KMS-11 (cell line): ENCODE results near the gene KHK.

Experiments
- H2AFZ ChIP-seq: fragments of 200-600 bp; sonication (generic); 2 replicates; pipeline ENCODE4 v1.6.1; 2016; ENCODE audit warnings: antibody characterized with exemption, mixed run types, low read depth
- H3K27ac ChIP-seq: fragments of 200-600 bp; sonication (generic); 2 replicates; pipeline ENCODE4 v1.6.1; 2016; ENCODE audit warnings: mild to moderate bottlenecking, mixed run types
- H3K27me3 ChIP-seq: fragments of 200-600 bp; sonication (generic); 2 replicates; pipeline ENCODE4 v1.6.1; 2017; ENCODE audit warnings: mild to moderate bottlenecking, low read depth, mixed run types, moderate library complexity; ENCODE audit not compliant: insufficient read depth
- H3K36me3 ChIP-seq: fragments of 200-600 bp; sonication (generic); 2 replicates; pipeline ENCODE4 v1.6.1; 2017; ENCODE audit warnings: mild to moderate bottlenecking, mixed run types; ENCODE audit not compliant: insufficient read depth
- H3K4me1 ChIP-seq: fragments of 200-600 bp; sonication (generic); 2 replicates; pipeline ENCODE4 v1.6.1; 2016; ENCODE audit warnings: mild to moderate bottlenecking, low read depth, mixed run types; ENCODE audit not compliant: poor library complexity, severe bottlenecking
- H3K4me2 ChIP-seq: fragments of 200-600 bp; sonication (generic); 2 replicates; pipeline ENCODE4 v1.7.0; 2016; ENCODE audit warnings: mild to moderate bottlenecking, mixed run types
- H3K4me3 ChIP-seq: fragments of 200-600 bp; sonication (generic); IDR thresholded peaks from 2 replicates; pipeline ENCODE4 v1.6.1; 2017; ENCODE audit warnings: low read depth, low read length, mixed read lengths; ENCODE audit not compliant: insufficient read depth
- H3K79me2 ChIP-seq: fragments of 200-600 bp; sonication (generic); 2 replicates; pipeline ENCODE4 v1.6.1; 2016; ENCODE audit warnings: low read depth, mixed run types; ENCODE audit not compliant: insufficient read depth
- H3K9ac ChIP-seq: fragments of 200-600 bp; sonication (generic); 2 replicates; pipeline ENCODE4 v1.6.1; 2016; ENCODE audit warnings: mild to moderate bottlenecking, mixed run types
- H4K20me1 ChIP-seq: fragments of 200-600 bp; sonication (generic); 2 replicates; pipeline ENCODE4 v1.6.1; 2016; ENCODE audit warnings: mild to moderate bottlenecking, mixed run types; ENCODE audit not compliant: insufficient read depth
- CTCF ChIP-seq: fragments of 200-600 bp; sonication (generic); conservative IDR thresholded peaks from 2 replicates; pipeline ENCODE4 v1.6.1; 2017; ENCODE audit warnings: low read depth, mild to moderate bottlenecking, antibody characterized with exemption, low read length, moderate library complexity, mixed read lengths

Gene KHK

DNA sequence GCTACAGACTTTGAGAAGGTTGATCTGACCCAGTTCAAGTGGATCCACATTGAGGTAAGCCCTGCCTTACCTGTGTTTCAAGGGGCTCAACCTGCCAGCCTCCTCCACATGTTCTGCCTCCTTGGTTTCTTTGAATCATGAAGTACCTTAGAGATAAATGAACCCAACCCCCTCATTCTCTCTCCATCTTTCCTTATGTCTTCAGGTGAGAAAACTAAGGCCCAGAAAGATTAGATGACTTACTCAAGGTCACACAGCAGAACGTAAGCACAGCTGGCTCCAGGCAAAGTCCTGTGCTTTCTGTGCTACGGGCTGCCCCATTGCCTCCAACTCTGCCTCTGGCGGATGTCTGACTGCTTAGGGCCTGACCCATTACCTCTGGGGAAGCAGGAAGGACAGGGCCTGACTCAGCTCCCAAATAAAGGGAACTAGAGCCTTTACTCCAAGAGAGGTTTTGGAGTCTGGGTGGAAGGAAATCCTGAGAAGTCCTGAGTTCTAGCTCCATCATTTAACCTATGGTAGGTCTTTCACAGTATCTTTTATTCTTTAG is 10.3 kb downstream of the KHK start:
- H3K27ac ChIP-seq = no peak overlapping the region

GRCh38 chr2:27097341-27097740 is 10.8 kb downstream of the KHK start:
- no peak overlapping the region for H2AFZ ChIP-seq
- no peaks in the 10 kb centered on the region for H3K36me3 ChIP-seq
- H3K4me1 ChIP-seq = no peaks in the 10 kb centered on the region
- no peak overlapping the region for H3K4me2 ChIP-seq
- H3K27me3 ChIP-seq = no peaks in the 10 kb centered on the region
- no peak overlapping the region for H3K27ac ChIP-seq
- no peak overlapping the region for H3K9ac ChIP-seq
- no peak for TF ChIP-seq CTCF
- H3K79me2 ChIP-seq = no peaks in the 10 kb centered on the region
- no peaks in the 10 kb centered on the region for H4K20me1 ChIP-seq
- no peak overlapping the region for H3K4me3 ChIP-seq

More for the DNA sequence above, 10.3 kb downstream of the KHK start:
- Histone ChIP-seq H3K4me3 (no peak overlapping the region), H3K4me2 (no peak overlapping the region), H3K79me2 (no peaks in the 10 kb centered on the region), H3K27me3 (no peaks in the 10 kb centered on the region), H3K4me1 (no peaks in the 10 kb centered on the region), H4K20me1 (no peaks in the 10 kb centered on the region), H2AFZ (peak overlapping the region; percentile 62; the same call in 1 of the 2 replicates), H3K36me3 (no peaks in the 10 kb centered on the region), H3K9ac (no peak overlapping the region)
- no peak for TF ChIP-seq CTCF

GRCh38 chr2:27099334-27099955 is 12.9 kb downstream of the KHK start:
- H3K4me2 ChIP-seq = no peak overlapping the region
- H3K79me2 ChIP-seq = no peaks in the 10 kb centered on the region
- TF ChIP-seq CTCF = no peak

DNA sequence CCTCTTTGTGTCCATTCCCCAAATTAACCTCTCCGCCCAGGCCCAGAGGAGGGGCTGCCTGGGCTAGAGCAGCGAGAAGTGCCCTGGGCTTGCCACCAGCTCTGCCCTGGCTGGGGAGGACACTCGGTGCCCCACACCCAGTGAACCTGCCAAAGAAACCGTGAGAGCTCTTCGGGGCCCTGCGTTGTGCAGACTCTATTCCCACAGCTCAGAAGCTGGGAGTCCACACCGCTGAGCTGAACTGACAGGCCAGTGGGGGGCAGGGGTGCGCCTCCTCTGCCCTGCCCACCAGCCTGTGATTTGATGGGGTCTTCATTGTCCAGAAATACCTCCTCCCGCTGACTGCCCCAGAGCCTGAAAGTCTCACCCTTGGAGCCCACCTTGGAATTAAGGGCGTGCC is 13.5 kb downstream of the KHK start:
- no peak overlapping the region for H3K4me3 ChIP-seq
- H2AFZ ChIP-seq = no peak overlapping the region
- no peaks in the 10 kb centered on the region for H3K27me3 ChIP-seq
- no peaks in the 10 kb centered on the region for H3K36me3 ChIP-seq
- no peak overlapping the region for H3K9ac ChIP-seq
- no peak for TF ChIP-seq CTCF
- no peaks in the 10 kb centered on the region for H3K79me2 ChIP-seq
- H3K27ac ChIP-seq = no peak overlapping the region
- H3K4me2 ChIP-seq = no peak overlapping the region
- H4K20me1 ChIP-seq = no peaks in the 10 kb centered on the region
- no peaks in the 10 kb centered on the region for H3K4me1 ChIP-seq

More at GRCh38 chr2:27099334-27099955, 12.9 kb downstream of the KHK start:
- Histone ChIP-seq H3K36me3 (no peaks in the 10 kb centered on the region), H2AFZ (no peak overlapping the region), H3K27ac (no peak overlapping the region), H3K9ac (no peak overlapping the region), H4K20me1 (no peaks in the 10 kb centered on the region), H3K27me3 (no peaks in the 10 kb centered on the region), H3K4me1 (no peaks in the 10 kb centered on the region), H3K4me3 (no peak overlapping the region)
